KOPT-K1 (cell line): ENCODE measurements around the gene CDC42.
A peak's percentile ranks its signal among the peaks of the same experiment; 100 is the strongest.
"Not testable (repeated sequence)": the region's sequence is repeated elsewhere in the genome, so short reads cannot be mapped to it uniquely, and the experiment has no call there.

ENCODE experiments used
- H3K27ac ChIP-seq: fragments of 200-600 bp; sonication (generic); 2 replicates; pipeline ENCODE4 v1.5.1; 2016; ENCODE audit warnings: antibody characterized with exemption, mild to moderate bottlenecking, low read depth, low read length; ENCODE audit not compliant: poor library complexity, severe bottlenecking
- H3K36me3 ChIP-seq: fragments of 200-600 bp; sonication (generic); 2 replicates; pipeline ENCODE4 v1.5.1; 2017; ENCODE audit warnings: antibody characterized with exemption, mild to moderate bottlenecking, low read length, moderate library complexity; ENCODE audit not compliant: insufficient read depth
- H3K9me3 ChIP-seq: fragments of 200-600 bp; sonication (generic); 2 replicates; pipeline ENCODE4 v1.5.1; 2017; ENCODE audit warnings: antibody characterized with exemption, low read length, mild to moderate bottlenecking; ENCODE audit not compliant: insufficient read depth, poor library complexity, severe bottlenecking

The CDC42 gene

DNA sequence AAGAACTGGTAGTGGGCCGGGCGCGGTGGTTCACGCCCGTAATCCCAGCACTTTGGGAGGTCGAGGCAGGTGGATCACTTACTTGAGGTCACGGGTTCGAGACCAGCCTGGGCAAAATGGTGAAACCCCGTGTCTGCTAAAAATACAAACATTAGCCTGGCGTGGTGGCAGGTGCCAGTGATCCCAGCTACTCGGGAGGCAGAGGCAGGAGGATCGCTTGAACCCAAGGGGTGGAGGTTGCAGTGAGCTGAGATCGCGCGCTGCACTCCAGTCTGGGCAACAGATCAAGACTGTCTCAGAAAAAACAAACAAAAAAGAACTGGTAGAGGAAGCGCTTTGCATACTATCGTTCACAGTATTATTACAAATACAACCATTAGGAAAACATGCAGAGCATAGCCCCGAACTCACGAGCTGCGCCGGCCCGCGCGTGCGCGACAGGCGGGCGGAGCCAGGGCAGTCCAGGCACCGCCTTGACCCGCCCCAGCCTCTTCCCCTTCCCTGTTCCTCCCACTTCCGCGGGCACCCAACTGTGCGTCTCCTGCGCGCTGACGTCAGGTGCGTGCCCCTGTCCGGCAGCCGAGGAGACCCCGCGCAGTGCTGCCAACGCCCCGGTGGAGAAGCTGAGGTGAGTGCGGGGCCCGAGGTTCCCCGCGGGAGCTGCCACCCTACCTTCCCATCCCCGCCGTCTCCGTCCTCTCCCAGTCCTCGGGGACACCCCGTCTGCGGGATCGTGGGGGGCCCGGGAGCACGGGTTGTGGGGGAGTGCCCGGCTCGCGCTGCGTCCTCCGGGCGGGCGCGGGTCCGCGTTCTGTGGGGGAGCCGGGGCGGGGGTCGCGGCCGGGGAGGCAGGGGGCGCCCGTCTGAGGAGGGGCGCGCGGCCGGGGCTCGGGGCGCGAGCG, at the start of gene CDC42:
CDC42 (plus strand) TSS at position 595 of the 902 bp plus-strand sequence. CDS start 25,770 bp downstream, outside the sequence.
- Histone ChIP-seq H3K9me3 (no peaks in the 10 kb centered on the region), H3K36me3 (peaks cover 22% of the 10 kb centered on the region), H3K27ac (peak within 1 kb of the TSS; percentile 85)

DNA sequence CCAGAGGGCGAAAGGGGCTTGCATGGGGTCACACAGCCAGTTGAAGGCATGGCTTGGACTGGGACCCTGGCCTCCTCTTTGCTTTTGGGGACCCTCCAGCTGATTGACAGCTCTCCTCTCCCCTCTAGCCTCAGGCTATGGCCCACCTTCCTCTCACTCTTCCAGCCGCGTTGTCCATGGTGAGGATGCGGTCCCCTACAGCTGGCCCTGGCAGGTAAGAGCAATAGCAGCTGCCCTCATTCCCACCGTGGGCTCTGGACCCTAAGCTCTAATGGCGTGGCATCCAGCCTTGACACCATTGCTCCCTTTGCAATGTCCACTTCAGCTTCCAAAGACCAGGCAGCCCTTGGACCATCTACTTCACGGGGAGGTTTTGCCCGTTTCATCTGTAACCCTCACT, 49.6 kb upstream of the CDC42 start:
- not testable (repeated sequence) for H3K27ac ChIP-seq, H3K9me3 ChIP-seq, H3K36me3 ChIP-seq

DNA sequence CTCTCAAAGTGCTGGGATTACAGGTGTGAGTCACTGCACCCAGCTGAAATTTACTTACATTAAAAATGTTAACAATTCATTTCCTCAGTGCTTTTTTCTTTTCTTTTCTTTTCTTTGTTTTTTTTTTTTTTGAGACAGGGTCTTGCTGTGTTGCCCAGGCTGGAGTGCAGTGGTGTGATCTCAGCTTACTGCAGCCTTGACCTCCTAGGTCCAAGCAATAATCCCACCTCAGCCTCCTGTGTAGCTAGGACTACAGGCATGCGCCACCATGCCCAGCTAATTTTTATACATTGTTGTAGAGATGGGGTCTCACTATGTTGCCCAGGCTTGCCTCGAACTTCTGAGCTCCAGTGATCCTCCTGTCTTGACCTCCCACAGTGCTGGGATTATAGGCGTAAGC, 48.5 kb upstream of the CDC42 start:
- not testable (repeated sequence) for H3K36me3 ChIP-seq, H3K27ac ChIP-seq, H3K9me3 ChIP-seq

DNA sequence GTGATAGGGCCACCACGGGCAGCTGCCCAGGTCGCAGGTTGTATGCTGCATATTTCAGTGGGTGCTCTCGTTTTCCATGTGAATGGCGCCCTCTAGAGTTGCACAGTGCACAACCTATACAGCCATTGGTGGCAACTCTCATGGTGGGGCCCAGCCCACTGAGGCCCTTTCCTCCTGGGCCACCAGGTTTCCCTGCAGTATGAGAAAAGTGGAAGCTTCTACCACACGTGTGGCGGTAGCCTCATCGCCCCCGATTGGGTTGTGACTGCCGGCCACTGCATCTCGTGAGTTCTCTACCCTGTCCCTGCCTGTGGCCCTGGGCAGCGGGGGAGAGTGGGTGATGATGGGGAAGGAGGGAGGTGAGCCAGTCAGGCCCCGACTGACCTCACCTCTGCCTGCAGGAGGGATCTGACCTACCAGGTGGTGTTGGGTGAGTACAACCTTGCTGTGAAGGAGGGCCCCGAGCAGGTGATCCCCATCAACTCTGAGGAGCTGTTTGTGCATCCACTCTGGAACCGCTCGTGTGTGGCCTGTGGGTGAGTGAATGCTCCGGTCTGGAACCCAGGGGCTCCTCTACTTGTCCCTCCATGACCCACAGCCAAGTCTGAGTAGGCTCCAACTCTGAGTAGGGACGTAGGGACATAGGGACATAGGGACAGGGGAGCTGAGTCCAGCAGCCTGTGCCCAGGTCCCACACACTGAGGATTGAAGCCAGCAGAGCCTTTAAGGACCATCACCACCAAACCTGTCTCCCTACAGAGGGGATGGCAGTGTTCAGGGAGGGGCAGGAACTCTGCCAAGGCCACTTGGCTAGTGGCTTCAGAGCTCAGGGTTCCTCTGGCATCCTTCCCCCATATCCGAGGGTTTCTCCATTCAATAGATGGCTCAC, 47.0 kb upstream of the CDC42 start:
- not testable (repeated sequence) for H3K27ac ChIP-seq, H3K9me3 ChIP-seq

DNA sequence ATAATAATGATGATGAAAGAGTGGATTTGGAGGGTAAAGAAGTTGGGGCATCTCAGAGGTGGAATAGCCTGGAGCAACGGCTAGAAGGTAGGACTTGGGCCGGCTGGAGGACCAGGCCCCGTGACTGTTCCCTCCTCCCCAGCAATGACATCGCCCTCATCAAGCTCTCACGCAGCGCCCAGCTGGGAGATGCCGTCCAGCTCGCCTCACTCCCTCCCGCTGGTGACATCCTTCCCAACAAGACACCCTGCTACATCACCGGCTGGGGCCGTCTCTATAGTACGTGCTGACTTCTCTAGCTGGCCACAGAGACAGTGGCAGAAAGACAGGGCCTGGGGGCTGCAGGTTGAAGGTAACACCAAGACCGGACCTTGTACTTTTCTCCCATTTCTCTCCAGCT, 45.8 kb upstream of the CDC42 start:
- H3K9me3 ChIP-seq, H3K27ac ChIP-seq, H3K36me3 ChIP-seq: not testable (repeated sequence)

More for the DNA sequence above, 47.0 kb upstream of the CDC42 start:
- H3K36me3 ChIP-seq = not testable (repeated sequence)

DNA sequence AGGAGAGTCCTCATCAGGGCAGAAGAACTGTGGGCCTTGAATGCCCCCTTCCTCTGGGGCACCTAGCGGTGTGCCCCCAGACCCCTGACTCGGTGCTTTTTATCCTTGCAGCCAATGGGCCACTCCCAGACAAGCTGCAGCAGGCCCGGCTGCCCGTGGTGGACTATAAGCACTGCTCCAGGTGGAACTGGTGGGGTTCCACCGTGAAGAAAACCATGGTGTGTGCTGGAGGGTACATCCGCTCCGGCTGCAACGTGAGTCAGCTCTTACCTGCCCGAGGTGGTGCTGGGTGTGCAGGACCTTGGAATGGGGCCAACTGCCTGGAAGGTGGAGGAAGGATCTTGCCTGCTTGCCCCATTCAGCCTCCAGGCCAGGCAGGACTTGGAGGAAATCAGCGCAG, 45.2 kb upstream of the CDC42 start:
- H3K27ac ChIP-seq, H3K36me3 ChIP-seq, H3K9me3 ChIP-seq: not testable (repeated sequence)

DNA sequence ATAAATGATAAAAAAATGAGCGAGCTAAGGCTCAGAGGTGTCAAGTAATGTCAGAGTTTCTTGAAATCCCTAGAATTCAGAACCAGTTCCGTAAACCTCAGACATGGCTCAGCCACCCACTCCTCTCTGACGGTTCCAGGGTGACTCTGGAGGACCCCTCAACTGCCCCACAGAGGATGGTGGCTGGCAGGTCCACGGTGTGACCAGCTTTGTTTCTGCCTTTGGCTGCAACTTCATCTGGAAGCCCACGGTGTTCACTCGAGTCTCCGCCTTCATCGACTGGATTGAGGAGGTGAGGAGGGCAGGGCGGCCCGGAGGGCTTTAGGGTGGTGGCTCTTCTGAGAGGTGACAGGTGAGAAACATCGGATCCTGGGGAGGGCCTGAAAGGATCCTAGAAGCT, 42.9 kb upstream of the CDC42 start:
- H3K36me3 ChIP-seq, H3K9me3 ChIP-seq, H3K27ac ChIP-seq: not testable (repeated sequence)

DNA sequence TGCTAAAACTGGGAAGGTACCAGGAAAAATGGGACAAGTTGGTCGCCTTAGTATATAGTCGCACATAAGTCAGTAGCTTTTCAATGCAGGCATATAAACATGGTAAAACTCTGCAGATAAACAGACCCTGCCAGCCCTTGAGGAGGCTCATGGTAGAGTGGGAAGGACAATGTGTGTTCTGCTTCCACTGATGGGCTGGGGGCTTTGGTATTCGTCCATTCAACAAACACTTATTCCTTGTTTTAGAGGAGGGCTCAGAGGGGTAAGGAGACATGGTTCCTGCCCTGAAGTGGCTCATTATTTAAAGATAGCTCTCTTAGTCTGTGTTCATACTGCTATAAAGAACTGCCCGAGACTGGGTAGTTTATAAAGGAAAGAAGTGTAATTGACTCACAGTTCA, 39.8 kb upstream of the CDC42 start:
- H3K9me3 ChIP-seq, H3K36me3 ChIP-seq, H3K27ac ChIP-seq: not testable (repeated sequence)

DNA sequence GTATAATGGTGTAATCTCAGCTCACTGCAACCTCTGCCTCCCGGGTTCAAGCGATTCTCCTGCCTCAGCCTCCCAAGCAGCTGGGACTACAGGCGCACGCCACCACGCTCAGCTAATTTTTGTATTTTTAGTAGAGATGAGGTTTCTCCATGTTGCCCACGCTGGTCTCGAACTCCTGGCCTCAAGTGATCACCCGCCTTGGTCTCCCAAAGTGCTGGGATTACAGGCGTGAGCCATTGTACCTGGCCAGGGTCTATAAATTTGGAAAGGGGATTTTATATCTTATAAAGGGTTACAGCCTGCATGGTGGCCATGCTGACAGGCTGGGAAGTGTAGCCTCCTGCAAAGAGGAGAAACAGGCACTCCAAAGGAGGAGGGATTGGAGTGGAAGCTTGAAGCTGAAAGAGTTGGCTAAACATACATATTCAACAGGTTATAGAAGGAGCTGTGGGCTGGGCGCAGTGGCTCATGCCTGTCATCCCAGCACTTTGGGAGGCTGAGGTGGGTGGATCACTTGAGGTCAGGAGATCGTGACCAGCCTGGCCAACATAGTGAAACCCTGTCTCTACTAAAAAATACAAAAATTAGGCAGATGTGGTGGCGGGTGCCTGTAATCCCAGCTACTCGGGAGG, 37.8 kb upstream of the CDC42 start:
- H3K36me3 ChIP-seq, H3K9me3 ChIP-seq, H3K27ac ChIP-seq: not testable (repeated sequence)

DNA sequence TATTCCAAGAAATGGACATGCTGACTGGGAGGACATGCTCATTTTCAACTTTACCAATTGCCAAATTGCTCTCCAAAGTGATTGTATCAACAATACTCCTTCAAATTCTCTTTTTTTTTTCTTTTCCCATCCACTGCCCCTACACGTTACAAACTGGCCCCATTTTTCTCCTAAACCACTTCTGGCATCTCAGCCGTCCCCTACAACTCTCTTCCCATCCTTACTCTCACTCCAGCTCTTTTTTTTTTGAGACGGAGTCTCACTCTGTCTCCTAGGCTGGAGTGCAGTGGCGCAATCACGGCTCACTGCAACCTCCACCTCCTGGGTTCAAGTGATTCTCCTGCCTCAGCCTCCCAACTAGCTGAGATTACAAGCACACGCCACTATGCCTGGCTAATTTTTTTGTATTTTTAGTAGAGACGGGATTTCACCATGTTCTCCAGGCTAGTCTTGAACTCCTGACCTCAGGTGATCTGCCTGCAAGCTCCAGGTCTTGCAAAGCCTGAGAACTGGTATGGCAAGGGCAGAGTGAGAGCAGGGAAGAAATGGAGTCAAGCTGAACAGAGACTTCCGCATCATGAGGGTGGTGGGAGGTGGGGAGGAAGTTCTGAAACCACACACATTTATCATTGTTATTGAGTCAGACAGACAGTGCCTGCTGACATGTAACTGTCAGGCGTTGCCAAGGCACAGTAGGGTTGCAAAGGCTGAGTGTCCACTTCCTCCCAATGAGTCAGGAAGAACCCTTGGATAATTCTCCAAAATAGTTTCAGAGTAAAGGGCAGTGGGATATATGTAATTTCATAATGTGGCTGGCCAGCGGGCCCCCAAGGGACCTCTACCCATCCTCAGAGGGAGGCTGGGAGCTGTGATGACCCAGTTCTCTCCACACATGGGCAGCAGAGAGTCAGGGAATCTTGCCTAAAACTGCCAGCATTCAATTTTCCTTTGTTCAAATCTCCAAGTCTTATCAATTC, 33.6 kb upstream of the CDC42 start:
- Histone ChIP-seq H3K36me3 (no peaks in the 10 kb centered on the region), H3K27ac (peak overlapping the region; percentile 68), H3K9me3 (no peaks in the 10 kb centered on the region)

DNA sequence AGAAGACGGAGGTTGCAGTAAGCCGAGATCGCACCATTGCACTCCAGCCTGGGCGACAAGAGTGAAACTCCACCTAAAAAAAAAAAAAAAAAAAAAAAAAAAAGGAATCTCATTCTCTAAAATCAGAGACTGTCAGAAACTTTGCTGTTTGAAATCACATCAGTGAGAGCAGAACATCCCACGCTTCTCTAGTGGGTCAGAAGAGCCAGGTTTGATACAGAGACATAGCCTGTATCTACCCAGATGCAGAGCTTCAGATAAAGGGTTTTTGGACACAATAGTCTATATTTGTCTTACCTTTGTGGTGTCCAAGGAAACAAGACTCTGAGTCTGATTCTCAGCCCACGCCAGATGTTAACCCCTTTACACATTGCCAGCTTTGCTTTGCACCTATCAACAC, 31.4 kb upstream of the CDC42 start:
- H3K27ac ChIP-seq = no peak overlapping the region

DNA sequence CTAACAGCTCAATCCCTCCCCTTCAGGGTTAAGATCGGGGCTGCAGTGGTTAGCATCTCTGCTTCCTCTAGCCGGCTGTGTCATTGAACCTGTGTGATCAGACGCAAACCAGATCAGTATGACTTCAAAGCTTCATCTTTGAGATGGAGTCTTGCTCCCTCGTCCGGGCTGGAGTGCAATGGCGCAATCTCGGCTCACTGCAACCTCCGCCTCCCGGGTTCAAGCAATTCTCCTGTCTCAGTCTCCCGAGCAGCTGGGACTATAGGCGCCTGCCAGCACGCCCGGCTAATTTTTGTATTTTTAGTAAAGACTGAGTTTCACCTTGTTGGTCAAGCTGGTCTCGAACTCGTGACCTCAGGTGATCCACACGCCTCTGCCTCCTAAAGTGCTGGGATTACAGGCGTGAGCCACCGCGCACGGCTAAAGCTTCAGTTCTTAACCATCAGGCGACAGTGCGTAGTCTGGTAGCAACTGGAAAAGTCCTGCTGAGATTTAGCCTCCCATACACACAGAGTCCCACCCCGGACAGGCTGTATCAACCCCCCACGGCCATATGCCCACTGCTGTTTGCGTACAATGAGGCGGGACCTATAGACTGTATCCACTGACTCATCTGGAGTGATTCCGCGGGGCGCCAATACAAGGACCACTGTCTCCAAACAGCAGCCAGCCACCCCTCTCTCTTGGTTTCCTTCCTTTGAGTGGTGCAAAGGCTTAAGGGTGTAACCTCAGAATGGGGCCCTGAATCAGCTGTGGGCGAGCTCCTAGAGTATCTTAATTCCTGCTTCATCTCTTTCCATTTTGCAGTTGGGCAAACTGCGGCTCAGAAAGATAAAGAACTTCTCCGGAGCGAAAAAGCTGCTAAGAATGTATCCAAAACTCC, 27.8 kb upstream of the CDC42 start:
- H3K27ac ChIP-seq = peak overlapping the region; percentile 99
- H3K36me3 ChIP-seq = no peaks in the 10 kb centered on the region
- no peaks in the 10 kb centered on the region for H3K9me3 ChIP-seq

More for the DNA sequence above, 31.4 kb upstream of the CDC42 start:
- Histone ChIP-seq H3K9me3 (no peaks in the 10 kb centered on the region), H3K36me3 (no peaks in the 10 kb centered on the region)

DNA sequence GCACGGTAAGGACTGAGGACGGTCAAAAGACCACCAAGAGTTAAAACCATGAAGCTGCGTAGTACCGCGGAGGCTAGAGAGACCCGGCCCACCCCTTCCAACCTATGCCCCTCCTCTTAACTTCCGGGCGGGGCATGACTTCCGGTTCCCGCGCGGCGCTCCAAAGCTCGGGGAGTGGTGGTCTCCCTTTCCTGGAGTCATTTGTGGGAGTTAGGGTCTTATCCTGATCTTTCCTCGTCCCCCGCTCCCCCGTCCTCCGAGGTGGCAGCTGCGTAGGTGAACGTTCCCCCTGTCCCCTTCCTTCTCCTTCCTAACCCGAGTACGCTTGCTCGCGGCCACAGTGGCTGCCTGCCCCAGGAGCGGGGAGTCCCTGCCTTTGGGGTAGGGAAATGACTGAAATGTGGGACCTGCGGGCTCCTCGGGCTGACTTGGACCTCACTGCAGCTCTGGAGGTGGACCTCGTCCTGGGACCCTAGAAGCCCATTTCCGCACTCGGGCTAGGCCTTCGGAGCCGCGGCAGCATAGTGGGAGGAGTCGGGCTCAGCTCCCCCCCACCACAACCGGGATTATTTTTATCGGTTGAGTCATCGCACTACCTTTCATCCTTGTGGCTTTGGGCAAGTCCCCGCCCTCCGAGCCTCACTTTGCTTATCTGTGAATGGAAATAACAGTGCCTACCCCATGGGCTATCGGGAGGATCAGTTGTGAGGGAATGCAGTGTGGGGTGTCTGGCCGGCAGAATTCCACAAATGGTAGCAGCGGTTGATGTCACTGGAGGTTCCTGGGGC, 26.9 kb upstream of the CDC42 start:
- Histone ChIP-seq H3K36me3 (no peaks in the 10 kb centered on the region), H3K9me3 (no peaks in the 10 kb centered on the region), H3K27ac (peak overlapping the region; percentile 99)
